IPS-15b (cell line): ENCODE measurements around the gene AMOTL2.

Source experiments
- H3K27me3 ChIP-seq: one replicate; pipeline ENCODE4 v1.6.1; 2013; ENCODE audit warnings: low read length; ENCODE audit not compliant: control insufficient read depth, insufficient read depth
- H3K36me3 ChIP-seq: one replicate; pipeline ENCODE4 v1.6.1; 2013; ENCODE audit warnings: low read length; ENCODE audit not compliant: control insufficient read depth, insufficient read depth
- H3K4me1 ChIP-seq: one replicate; pipeline ENCODE4 v1.6.1; 2013; ENCODE audit warnings: mild to moderate bottlenecking, low read length; ENCODE audit not compliant: control insufficient read depth, insufficient read depth
- H3K4me3 ChIP-seq: one replicate; pipeline ENCODE4 v1.5.1; 2013; ENCODE audit warnings: low read depth, low read length
- H3K9ac ChIP-seq: one replicate; pipeline ENCODE4 v1.6.1; 2013; ENCODE audit warnings: low read depth, mild to moderate bottlenecking, low read length
- H3K9me3 ChIP-seq: one replicate; pipeline ENCODE4 v1.6.1; 2013; ENCODE audit warnings: mild to moderate bottlenecking, low read length; ENCODE audit not compliant: control insufficient read depth, insufficient read depth

Gene AMOTL2

GRCh38 chr3:134393074-134393473 is 18.8 kb upstream of the AMOTL2 start:
- Histone ChIP-seq H3K27me3 (peaks cover 22% of the 10 kb centered on the region), H3K4me3 (no peak overlapping the region), H3K9ac (no peak overlapping the region), H3K4me1 (no peaks in the 10 kb centered on the region), H3K36me3 (no peaks in the 10 kb centered on the region), H3K9me3 (no peaks in the 10 kb centered on the region)

GRCh38 chr3:134392336-134392983 is 18.2 kb upstream of the AMOTL2 start:
- no peaks in the 10 kb centered on the region for H3K4me1 ChIP-seq
- H3K4me3 ChIP-seq, result no peak overlapping the region
- H3K27me3 ChIP-seq, result peaks cover 22% of the 10 kb centered on the region
- no peak overlapping the region for H3K9ac ChIP-seq
- H3K36me3 ChIP-seq, result no peaks in the 10 kb centered on the region
- H3K9me3 ChIP-seq, result no peaks in the 10 kb centered on the region

GRCh38 chr3:134389865-134390264 is 15.6 kb upstream of the AMOTL2 start:
- H3K36me3 ChIP-seq, result no peaks in the 10 kb centered on the region
- H3K9ac ChIP-seq, result no peak overlapping the region
- H3K4me1 ChIP-seq, result no peaks in the 10 kb centered on the region
- no peak overlapping the region for H3K4me3 ChIP-seq
- peaks cover 10% of the 10 kb centered on the region for H3K27me3 ChIP-seq
- H3K9me3 ChIP-seq, result no peaks in the 10 kb centered on the region

- Histone ChIP-seq H3K27me3 (peaks cover 10% of the 10 kb centered on the region), H3K4me3 (no peak overlapping the region), H3K36me3 (no peaks in the 10 kb centered on the region), H3K4me1 (no peaks in the 10 kb centered on the region), H3K9ac (no peak overlapping the region), H3K9me3 (no peaks in the 10 kb centered on the region)
Observed at GRCh38 chr3:134388788-134389485, 14.7 kb upstream of the AMOTL2 start.

- Histone ChIP-seq H3K4me1 (no peaks in the 10 kb centered on the region), H3K36me3 (no peaks in the 10 kb centered on the region), H3K9ac (no peak overlapping the region), H3K4me3 (no peak overlapping the region), H3K27me3 (peaks cover 10% of the 10 kb centered on the region), H3K9me3 (no peaks in the 10 kb centered on the region)
Observed at GRCh38 chr3:134388292-134388691, 14.0 kb upstream of the AMOTL2 start.

- H3K9ac ChIP-seq, result no peak overlapping the region
- peaks cover 10% of the 10 kb centered on the region for H3K27me3 ChIP-seq
- no peaks in the 10 kb centered on the region for H3K36me3 ChIP-seq
- H3K9me3 ChIP-seq, result no peaks in the 10 kb centered on the region
- no peaks in the 10 kb centered on the region for H3K4me1 ChIP-seq
- H3K4me3 ChIP-seq, result no peak overlapping the region
Observed at GRCh38 chr3:134387293-134387692, 13.0 kb upstream of the AMOTL2 start.

GRCh38 chr3:134384963-134385362 is 10.7 kb upstream of the AMOTL2 start:
- Histone ChIP-seq H3K9me3 (no peaks in the 10 kb centered on the region), H3K4me1 (peaks cover 4% of the 10 kb centered on the region), H3K36me3 (no peaks in the 10 kb centered on the region), H3K27me3 (peaks cover 26% of the 10 kb centered on the region), H3K4me3 (no peak overlapping the region), H3K9ac (no peak overlapping the region)

GRCh38 chr3:134381831-134382442 is 7.7 kb upstream of the AMOTL2 start:
- H3K36me3 ChIP-seq, result no peaks in the 10 kb centered on the region
- H3K4me1 ChIP-seq, result peaks cover 11% of the 10 kb centered on the region
- no peaks in the 10 kb centered on the region for H3K9me3 ChIP-seq
- H3K27me3 ChIP-seq, result peaks cover 31% of the 10 kb centered on the region
- no peak overlapping the region for H3K9ac ChIP-seq
- no peak overlapping the region for H3K4me3 ChIP-seq

GRCh38 chr3:134381076-134381475 is 6.8 kb upstream of the AMOTL2 start:
- Histone ChIP-seq H3K27me3 (peaks cover 40% of the 10 kb centered on the region), H3K4me1 (peaks cover 14% of the 10 kb centered on the region), H3K9me3 (no peaks in the 10 kb centered on the region), H3K4me3 (no peak overlapping the region), H3K9ac (no peak overlapping the region), H3K36me3 (no peaks in the 10 kb centered on the region)

GRCh38 chr3:134380249-134380648 is 6.0 kb upstream of the AMOTL2 start:
- H3K36me3 ChIP-seq, result no peaks in the 10 kb centered on the region
- H3K9me3 ChIP-seq, result no peaks in the 10 kb centered on the region
- no peak overlapping the region for H3K9ac ChIP-seq
- H3K4me3 ChIP-seq, result no peak overlapping the region
- peaks cover 22% of the 10 kb centered on the region for H3K4me1 ChIP-seq
- H3K27me3 ChIP-seq, result peaks cover 48% of the 10 kb centered on the region

GRCh38 chr3:134378818-134379217 is 4.6 kb upstream of the AMOTL2 start:
- H3K9ac ChIP-seq, result no peak overlapping the region
- H3K36me3 ChIP-seq, result no peaks in the 10 kb centered on the region
- H3K4me3 ChIP-seq, result no peak overlapping the region
- H3K27me3 ChIP-seq, result peaks cover 50% of the 10 kb centered on the region
- no peaks in the 10 kb centered on the region for H3K9me3 ChIP-seq
- peaks cover 23% of the 10 kb centered on the region for H3K4me1 ChIP-seq

- H3K4me1 ChIP-seq, result peaks cover 23% of the 10 kb centered on the region
- H3K9ac ChIP-seq, result no peak overlapping the region
- H3K4me3 ChIP-seq, result no peak overlapping the region
- H3K27me3 ChIP-seq, result peaks cover 50% of the 10 kb centered on the region
- H3K36me3 ChIP-seq, result peaks cover 2% of the 10 kb centered on the region
- H3K9me3 ChIP-seq, result no peaks in the 10 kb centered on the region
Observed at GRCh38 chr3:134378384-134378783, 4.1 kb upstream of the AMOTL2 start.
